HepG2 (cell line): Measurements from ENCODE around the gene PTGDR2. TPM values are rescaled to one million over a fixed set of nuclear protein-coding genes. Genes with fewer than 3 reads are reported as not detected.

Experiments
- ATF1 ChIP-seq: IDR thresholded peaks from 2 replicates; pipeline ENCODE4 v1.6.1; 2016; ENCODE audit warnings: mild to moderate bottlenecking, control low read depth
- DPF2 ChIP-seq: sonication (generic); formaldehyde crosslinking; IDR thresholded peaks from 2 replicates; pipeline ENCODE4 v1.4.0; 2020; ENCODE audit warnings: mild to moderate bottlenecking, low read depth, missing genetic modification reagents, borderline replicate concordance
- HNRNPL ChIP-seq: fragments of 200-400 bp; formaldehyde crosslinking; IDR thresholded peaks from 2 replicates; pipeline ENCODE4 v1.6.1; 2017; ENCODE audit warnings: mild to moderate bottlenecking, low read depth, low read length
- HOMEZ ChIP-seq: IDR thresholded peaks from 2 replicates; pipeline ENCODE4 v1.6.1; 2016; ENCODE audit warnings: low read depth
- IKZF5 ChIP-seq: IDR thresholded peaks from 2 replicates; pipeline ENCODE4 v1.6.1; 2018; ENCODE audit warnings: missing genetic modification reagents, mild to moderate bottlenecking, missing compliant biosample characterization
- PPARG ChIP-seq: conservative IDR thresholded peaks from 2 replicates; pipeline ENCODE4 v1.6.1; 2016; ENCODE audit warnings: missing biosample characterization, missing genetic modification reagents
- PRDM10 ChIP-seq: sonication (generic); formaldehyde crosslinking; IDR thresholded peaks from 2 replicates; pipeline ENCODE4 v1.4.0; 2020; ENCODE audit warnings: low read depth, missing genetic modification reagents
- PREB ChIP-seq: sonication (generic); formaldehyde crosslinking; IDR thresholded peaks from 2 replicates; pipeline ENCODE4 v1.4.0; 2020; ENCODE audit warnings: missing genetic modification reagents
- SKIL ChIP-seq: sonication (generic); formaldehyde crosslinking; IDR thresholded peaks from 2 replicates; pipeline ENCODE4 v1.8.0; 2022; ENCODE audit warnings: missing genetic modification reagents, mild to moderate bottlenecking, moderate library complexity, borderline replicate concordance
- THAP11 ChIP-seq: IDR thresholded peaks from 2 replicates; pipeline ENCODE4 v1.6.1; 2016; ENCODE audit warnings: missing biosample characterization, missing genetic modification reagents
- ZBTB20 ChIP-seq: sonication (generic); formaldehyde crosslinking; IDR thresholded peaks from 2 replicates; pipeline ENCODE4 v1.8.1; 2023; ENCODE audit warnings: missing genetic modification reagents, low read depth, mild to moderate bottlenecking, borderline replicate concordance
- ZBTB25 ChIP-seq: IDR thresholded peaks from 2 replicates; pipeline ENCODE4 v1.6.1; 2018; ENCODE audit warnings: missing genetic modification reagents
- ZFP90 ChIP-seq: sonication (generic); formaldehyde crosslinking; IDR thresholded peaks from 2 replicates; pipeline ENCODE4 v1.8.0; 2022; ENCODE audit warnings: missing genetic modification reagents, mild to moderate bottlenecking, inconsistent platforms, borderline replicate concordance
- ZNF292 ChIP-seq: sonication (generic); formaldehyde crosslinking; IDR thresholded peaks from 2 replicates; pipeline ENCODE4 v1.8.1; 2022; ENCODE audit warnings: mild to moderate bottlenecking, low read depth, missing genetic modification reagents, borderline replicate concordance
- ZNF367 ChIP-seq: sonication (generic); formaldehyde crosslinking; IDR thresholded peaks from 2 replicates; pipeline ENCODE4 v1.4.0; 2020; ENCODE audit warnings: missing genetic modification reagents, borderline replicate concordance
- ZNF747 ChIP-seq: sonication (generic); formaldehyde crosslinking; IDR thresholded peaks from 2 replicates; pipeline ENCODE4 v1.8.1; 2023; ENCODE audit warnings: missing genetic modification reagents, mild to moderate bottlenecking, borderline replicate concordance
- polyA plus RNA-seq, 8 experiments: library from polyadenylated mRNA; depleted of rRNA in 3 of 8; stranded (reverse) in 7 of 8; unstranded in 1 of 8; fragments of >200 nt; fragmentation: Illumina TruSeq in 4 of 8; extraction: Trizol in 4 of 8; gene quantifications; 2 replicates each; pipeline versions ENCODE4 v1.2.1 to v1.2.3, GENCODE V29; 2011 to 2016; ENCODE audit warnings: low read depth in 4 of 8, missing spikeins in 1 of 8, mixed read lengths in 1 of 8; ENCODE audit not compliant: insufficient read depth in 1 of 8
- total RNA-seq, 5 experiments: library from RNA; depleted of rRNA; stranded (reverse); fragments of >200 nt; fragmentation: Illumina TruSeq; extraction: Trizol; gene quantifications; 2 replicates each; pipeline ENCODE4 v1.2.3, GENCODE V29; 2016; ENCODE audit warnings: low read depth in 1 of 5

PTGDR2 gene
- total and polyA plus RNA-seq, 2 of the 13 experiments (the other 11 are each of a cell fraction or from before 2014, with no cell fraction given), result 1.9 to 2.5 TPM

GRCh38 chr11:60880643-60881282 lies 25.0 kb upstream of the PTGDR2 start (continued):
- TF ChIP-seq ZNF747 (CRISPR knock-in tag) (peak; percentile 93), PREB (CRISPR knock-in tag) (no peak), ATF1 (CRISPR knock-in tag) (peak; percentile 68; the same call in 1 of the 2 replicates), HNRNPL (no peak), ZBTB20 (CRISPR knock-in tag) (peak; percentile 96), ZBTB25 (CRISPR knock-in tag) (peak; percentile 82; the same call in 1 of the 2 replicates), DPF2 (CRISPR knock-in tag) (peak; percentile 94), IKZF5 (CRISPR knock-in tag) (peak; percentile 98), PPARG (peak; percentile 89), ZNF367 (CRISPR knock-in tag) (peak; percentile 51; the same call in 1 of the 2 replicates), SKIL (peak; percentile 99), PRDM10 (CRISPR knock-in tag) (peak; percentile 87), THAP11 (CRISPR knock-in tag) (peak; percentile 85), ZFP90 (peak; percentile 91; the same call in 1 of the 2 replicates), ZNF292 (CRISPR knock-in tag) (peak; percentile 98), HOMEZ (CRISPR knock-in tag) (peak; percentile 84; the same call in 1 of the 2 replicates)
